GM23248 (cell line): Measurements from ENCODE around the gene NELFB.

Source experiments
- EZH2 ChIP-seq: fragments of 200-600 bp; sonication (generic); IDR thresholded peaks from 2 replicates; pipeline ENCODE4 v1.6.1; 2018; ENCODE audit warnings: antibody characterized with exemption, mild to moderate bottlenecking; ENCODE audit not compliant: insufficient read depth, poor library complexity, severe bottlenecking
- EZH2phosphoT487 ChIP-seq: fragments of 200-600 bp; sonication (generic); IDR thresholded peaks from 2 replicates; pipeline ENCODE4 v1.6.1; 2018; ENCODE audit warnings: antibody characterized with exemption, moderate library complexity, mild to moderate bottlenecking, low read depth; ENCODE audit not compliant: insufficient read depth

GRCh38 chr9:137302118-137302448, 47.0 kb downstream of the NELFB start, which contains the start of gene NRARP:
- TF ChIP-seq EZH2phosphoT487 = no peak
- no peak for TF ChIP-seq EZH2
